H1 (cell line): ENCODE measurements around the gene ADAMTS3. TPM values are rescaled to one million over a fixed set of nuclear protein-coding genes. Genes with fewer than 3 reads are reported as not detected.

Experiments
- CTCF ChIA-PET: fragments of 300-600 bp; sonication (Branson Sonifier 250); formaldehyde crosslinking; loops from one replicate; lab custom pipeline; 2021; ENCODE audit not compliant: partially characterized antibody; lab: Charles Lee
- POLR2A ChIA-PET: fragments of 300-600 bp; sonication (Branson Sonifier 250); formaldehyde crosslinking; loops from one replicate; lab custom pipeline; 2021; ENCODE audit warnings: inconsistent platforms; ENCODE audit not compliant: partially characterized antibody; lab: Charles Lee
- DNase-seq, 2 experiments: peaks; one replicate each; pipeline versions ENCODE4 v3.0.0 to v3.0.0-alpha.2; 2010 to 2022; ENCODE audit warnings: low spot score in 2 of 2, low read depth in 1 of 2, mixed read lengths in 1 of 2
- FAIRE-seq: peaks from 2 replicates; lab custom pipeline; 2011; peaks lifted over from hg19 to GRCh38; lab: Jason Lieb, UNC
- H2AFZ ChIP-seq: 2 replicates; pipeline ENCODE4 v1.8.1; 2012; ENCODE audit warnings: low read length, inconsistent platforms
- H2AK5ac ChIP-seq: 2 replicates; pipeline ENCODE4 v1.6.1; 2013; ENCODE audit warnings: low read depth, low read length
- H2BK120ac ChIP-seq: replicated peaks from 2 replicates; pipeline ENCODE3; 2013; ENCODE audit warnings: low read depth, low read length, inconsistent platforms
- H2BK12ac ChIP-seq: 2 replicates; pipeline ENCODE4 v1.6.1; 2013; ENCODE audit warnings: low read depth, low read length
- H2BK15ac ChIP-seq: 2 replicates; pipeline ENCODE4 v1.6.1; 2013; ENCODE audit warnings: low read length
- H2BK20ac ChIP-seq: 2 replicates; pipeline ENCODE4 v1.6.1; 2013; ENCODE audit warnings: low read length
- H2BK5ac ChIP-seq: 2 replicates; pipeline ENCODE4 v1.6.1; 2013; ENCODE audit warnings: low read depth, low read length
- H3K14ac ChIP-seq: 2 replicates; pipeline ENCODE4 v1.6.1; 2013; ENCODE audit warnings: inconsistent platforms; ENCODE audit not compliant: insufficient read length
- H3K18ac ChIP-seq: 2 replicates; pipeline ENCODE4 v1.6.1; 2013; ENCODE audit warnings: low read length; ENCODE audit errors: extremely low read depth
- H3K23ac ChIP-seq: 2 replicates; pipeline ENCODE4 v1.6.1; 2013; ENCODE audit warnings: inconsistent platforms; ENCODE audit not compliant: insufficient read length
- H3K23me2 ChIP-seq: 2 replicates; pipeline ENCODE4 v1.6.1; 2013; ENCODE audit warnings: low read depth, low read length
- H3K27ac ChIP-seq: 2 replicates; pipeline ENCODE4 v1.6.1; 2011; ENCODE audit warnings: low read depth, low read length, inconsistent platforms
- H3K27me3 ChIP-seq, 4 experiments: replicated peaks in 1 of 4; 1 replicate in 1 of 4; 2 replicates in 3 of 4; pipeline versions ENCODE4 v1.6.1 to v1.8.1; 2011 to 2013; ENCODE audit warnings: low read length in 3 of 4, mild to moderate bottlenecking in 3 of 4, inconsistent platforms in 2 of 4, mixed read lengths in 2 of 4, moderate library complexity in 1 of 4; ENCODE audit not compliant: control insufficient read depth in 3 of 4, insufficient read depth in 3 of 4; ENCODE audit errors: extremely low read depth in 1 of 4
- H3K36me3 ChIP-seq, 4 experiments: 2 replicates each; pipeline versions ENCODE4 v1.6.1 to v1.8.1; 2011 to 2013; ENCODE audit warnings: mild to moderate bottlenecking in 4 of 4, low read length in 3 of 4, moderate library complexity in 2 of 4, control low read depth in 1 of 4, inconsistent platforms in 1 of 4; ENCODE audit not compliant: insufficient read depth in 4 of 4, control insufficient read depth in 2 of 4
- H3K4ac ChIP-seq: replicated peaks from 2 replicates; pipeline ENCODE3; 2013; ENCODE audit warnings: low read length, low read depth, mixed read lengths, inconsistent platforms; ENCODE audit not compliant: insufficient read length
- H3K4me1 ChIP-seq, 4 experiments: replicated peaks in 1 of 4; 1 replicate in 1 of 4; 2 replicates in 3 of 4; pipeline versions ENCODE4 v1.6.1 to v1.8.1; 2011 to 2013; ENCODE audit warnings: low read length in 3 of 4, inconsistent platforms in 2 of 4, mixed read lengths in 1 of 4; ENCODE audit not compliant: insufficient read depth in 4 of 4, control insufficient read depth in 3 of 4
- H3K4me2 ChIP-seq, 2 experiments: 2 replicates each; pipeline versions ENCODE4 v1.6.1 to v1.8.1; 2011 to 2013; ENCODE audit warnings: low read depth in 2 of 2, low read length in 2 of 2, control low read depth in 1 of 2, inconsistent platforms in 1 of 2, mild to moderate bottlenecking in 1 of 2; ENCODE audit not compliant: insufficient read depth in 1 of 2
- H3K4me3 ChIP-seq, 4 experiments: fragments of 200-600, 300-600 bp in 1 of 4; sonication (generic), shearing (Covaris generic), sonication (Bioruptor Twin) in 1 of 4; 2 replicates each; pipeline versions ENCODE4 v1.5.1 to v1.8.1; 2011 to 2016; ENCODE audit warnings: low read length in 4 of 4, low read depth in 3 of 4, control low read depth in 2 of 4, inconsistent platforms in 2 of 4, mild to moderate bottlenecking in 2 of 4, mixed read lengths in 1 of 4, moderate library complexity in 1 of 4; ENCODE audit not compliant: insufficient read depth in 2 of 4; ENCODE audit errors: extremely low read depth in 1 of 4
- H3K56ac ChIP-seq: replicated peaks from 2 replicates; pipeline ENCODE3; 2013; ENCODE audit warnings: low read depth, mild to moderate bottlenecking, mixed read lengths, low read length, inconsistent platforms; ENCODE audit not compliant: insufficient read length
- H3K79me1 ChIP-seq: 2 replicates; pipeline ENCODE4 v1.6.1; 2013; ENCODE audit warnings: low read depth, low read length, control low read depth
- H3K79me2 ChIP-seq, 2 experiments: 2 replicates each; pipeline versions ENCODE4 v1.6.1 to v1.8.1; 2012 to 2013; ENCODE audit warnings: low read length in 2 of 2, mild to moderate bottlenecking in 2 of 2, inconsistent platforms in 1 of 2; ENCODE audit not compliant: insufficient read depth in 2 of 2, control insufficient read depth in 1 of 2
- H3K9ac ChIP-seq, 4 experiments: replicated peaks in 1 of 4; 1 replicate in 1 of 4; 2 replicates in 3 of 4; pipeline versions ENCODE4 v1.6.1 to v1.8.1; 2011 to 2013; ENCODE audit warnings: low read depth in 3 of 4, low read length in 3 of 4, control low read depth in 2 of 4, mild to moderate bottlenecking in 2 of 4, moderate library complexity in 2 of 4, inconsistent platforms in 1 of 4; ENCODE audit errors: extremely low read depth in 1 of 4
- H3K9me3 ChIP-seq, 2 experiments: 2 replicates each; pipeline versions ENCODE4 v1.6.1 to v1.8.1; 2012 to 2013; ENCODE audit warnings: mild to moderate bottlenecking in 2 of 2, moderate library complexity in 2 of 2, control low read depth in 1 of 2, inconsistent platforms in 1 of 2, low read depth in 1 of 2, low read length in 1 of 2, mixed read lengths in 1 of 2; ENCODE audit not compliant: insufficient read depth in 2 of 2
- H4K20me1 ChIP-seq, 2 experiments: replicated peaks in 1 of 2; 2 replicates each; pipeline versions ENCODE3 to v1.8.1; 2011 to 2013; ENCODE audit warnings: inconsistent platforms in 2 of 2, low read length in 2 of 2, mild to moderate bottlenecking in 1 of 2; ENCODE audit not compliant: insufficient read depth in 2 of 2, control insufficient read depth in 1 of 2
- H4K5ac ChIP-seq: 2 replicates; pipeline ENCODE4 v1.6.1; 2013; ENCODE audit warnings: low read length, low read depth, mixed read lengths, inconsistent platforms; ENCODE audit not compliant: insufficient read length
- H4K8ac ChIP-seq: 2 replicates; pipeline ENCODE4 v1.8.0; 2013; ENCODE audit warnings: mild to moderate bottlenecking, moderate library complexity, low read length, inconsistent platforms; ENCODE audit not compliant: insufficient read depth; ENCODE audit errors: extremely low read depth
- H4K91ac ChIP-seq: replicated peaks from 2 replicates; pipeline ENCODE3; 2013; ENCODE audit warnings: low read length, mixed read lengths, inconsistent platforms; ENCODE audit not compliant: insufficient read length
- BRCA1 ChIP-seq: IDR thresholded peaks from 2 replicates; pipeline ENCODE4 v1.6.1; 2012; ENCODE audit warnings: low read depth, low read length, improper control_type of control experiment
- CBX8 ChIP-seq: fragments of 300-800, 300-1000 bp; sonication (generic); IDR thresholded peaks from 2 replicates; pipeline ENCODE4 v1.7.1; 2016; ENCODE audit warnings: low read depth, low read length, borderline replicate concordance
- EP300 ChIP-seq, 2 experiments: IDR thresholded peaks; 1 replicate in 1 of 2; 2 replicates in 1 of 2; pipeline ENCODE4 v1.6.1; 2011 to 2012; ENCODE audit warnings: low read depth in 2 of 2, low read length in 2 of 2, mild to moderate bottlenecking in 2 of 2, borderline replicate concordance in 1 of 2, inconsistent platforms in 1 of 2, moderate library complexity in 1 of 2
- GABPA ChIP-seq: IDR thresholded peaks from 2 replicates; pipeline ENCODE4 v1.6.1; 2011; ENCODE audit warnings: mild to moderate bottlenecking, low read length, moderate library complexity, borderline replicate concordance; ENCODE audit not compliant: insufficient read depth
- HDAC6 ChIP-seq: IDR thresholded peaks from one replicate; pipeline ENCODE4 v1.7.1; 2012; ENCODE audit warnings: low read depth, mild to moderate bottlenecking, inconsistent platforms, low read length, moderate library complexity
- KDM4A ChIP-seq: IDR thresholded peaks from one replicate; pipeline ENCODE4 v1.7.1; 2012; ENCODE audit warnings: low read depth, mild to moderate bottlenecking, moderate library complexity, low read length, inconsistent platforms; ENCODE audit not compliant: severe bottlenecking
- YY1 ChIP-seq: IDR thresholded peaks from 2 replicates; pipeline ENCODE4 v1.6.1; 2011; ENCODE audit warnings: low read depth, mild to moderate bottlenecking, low read length
- WGBS, 2 experiments: shearing (Covaris generic) in 1 of 2; methylation state at CpG; one replicate each; pipeline versions ENCODE4 v1.1.6 to v1.1.7; 2013 to 2015; ENCODE audit warnings: low lambda C conversion rate in 2 of 2, mixed read lengths in 2 of 2, inconsistent platforms in 1 of 2, low coverage in 1 of 2, missing lambda C conversion rate in 1 of 2; ENCODE audit not compliant: insufficient replicate concordance in 2 of 2, insufficient coverage in 1 of 2, insufficient read length in 1 of 2; ENCODE audit errors: extremely low coverage in 1 of 2, missing lambda C conversion rate in 1 of 2; 5-methylcytosine and 5-hydroxymethylcytosine counted together
- polyA plus RNA-seq, 7 experiments: library from polyadenylated mRNA; depleted of rRNA in 3 of 7; stranded (reverse) in 5 of 7; unstranded in 2 of 7; fragments of >200 nt in 5 of 7; fragments of 200-250 nt in 2 of 7; gene quantifications; 1 replicate in 5 of 7; 2 replicates in 1 of 7; 4 replicates in 1 of 7; pipeline versions ENCODE4 v1.2.1 to v1.2.3, GENCODE V29; 2011 to 2013; ENCODE audit warnings: missing spikeins in 2 of 7, mixed read lengths in 2 of 7
- total RNA-seq: library from RNA; stranded (reverse); fragmentation: NEBNext Ultra II Directional; extraction: Animal tissue kit (Norgen Biotek cat#: 25700); gene quantifications from 2 replicates; pipeline ENCODE4 v1.2.1, GENCODE V29; 2021

Gene ADAMTS3
- total and polyA plus RNA-seq, 2 of the 8 experiments (the other 6 are each of a cell fraction or from before 2014, with no cell fraction given), result 1.3 to 3.4 TPM

GRCh38 chr4:72602396-72603376, 33.7 kb upstream of the ADAMTS3 start:
- Histone ChIP-seq H3K9me3 (peaks cover 10 to 12% of the 10 kb centered on the region in 2 experiments; a peak in 2 of 4 replicates), H4K91ac (no peak overlapping the region), H3K14ac (no peak overlapping the region), H3K56ac (no peak overlapping the region), H2AFZ (no peak overlapping the region), H2BK120ac (no peak overlapping the region), H4K8ac (no peak overlapping the region), H3K4me2 (no peak overlapping the region), H3K23me2 (no peaks in the 10 kb centered on the region), H4K5ac (no peak overlapping the region), H2AK5ac (no peak overlapping the region), H3K79me2 (no peaks in the 10 kb centered on the region), H2BK12ac (no peak overlapping the region), H4K20me1 (no peaks in the 10 kb centered on the region), H3K4me1 (no peaks in the 10 kb centered on the region), H2BK5ac (no peak overlapping the region), H2BK20ac (no peak overlapping the region), H3K27ac (no peak overlapping the region), H3K4ac (no peak overlapping the region), H2BK15ac (no peak overlapping the region)
- ChIA-PET CTCF (interaction anchor here (1.0 to 1.1 kb wide), 2 partner anchors 21 to 23 kb away, joined by 3 read pairs; no protein-coding TSS in a partner anchor), POLR2A (no interaction called here)
- whole genome bisulfite sequencing, 2 experiments, result 97% methylated on average over 3 of the region's 3 CpGs; no CpG with 5 or more reads in 1 of the 2 experiments
- no peak for FAIRE-seq
- no peak for TF ChIP-seq KDM4A
- TF ChIP-seq BRCA1, result no peak
- no peak for TF ChIP-seq EP300 (IDR thresholded peaks at IDR 0.05; ENCODE audit: borderline replicate concordance in 1 of 2, low read depth in 2 of 2, low read length in 2 of 2)
- no peak for TF ChIP-seq YY1
- no peak for TF ChIP-seq GABPA
- TF ChIP-seq HDAC6, result no peak
- TF ChIP-seq CBX8, result no peak
- TF ChIP-seq, all 59 proteins: peak for 0
- Histone ChIP-seq H3K9ac (no peak overlapping the region), H3K36me3 (no peaks in the 10 kb centered on the region), H3K79me1 (no peaks in the 10 kb centered on the region), H3K27me3 (no peaks in the 10 kb centered on the region), H3K4me3 (no peak overlapping the region), H3K23ac (no peak overlapping the region), H3K18ac (no peak overlapping the region)
- DNase-seq, result no peak
